Skeletal muscle tissue (tissue), 4 donors: ENCODE data around the gene EMID1. TPM values are rescaled to one million over a fixed set of nuclear protein-coding genes. Genes with fewer than 3 reads are reported as not detected.

Experiments used
- H3K27ac ChIP-seq: one replicate; pipeline ENCODE4 v1.7.0; 2013; ENCODE audit warnings: mild to moderate bottlenecking, low read depth, low read length, inconsistent platforms
- H3K27me3 ChIP-seq, 3 donors: one replicate each; pipeline ENCODE4 v1.7.0; 2013; ENCODE audit warnings: low read length in 3 of 3; ENCODE audit not compliant: control insufficient read depth in 3 of 3, insufficient read depth in 3 of 3
- H3K36me3 ChIP-seq, 3 donors: one replicate each; pipeline ENCODE4 v1.7.0; 2013; ENCODE audit warnings: low read length in 3 of 3; ENCODE audit not compliant: control insufficient read depth in 3 of 3, insufficient read depth in 3 of 3
- H3K4me1 ChIP-seq, 3 donors: one replicate each; pipeline ENCODE4 v1.7.0; 2013; ENCODE audit warnings: low read length in 3 of 3, mild to moderate bottlenecking in 3 of 3; ENCODE audit not compliant: control insufficient read depth in 3 of 3, insufficient read depth in 3 of 3
- H3K4me3 ChIP-seq, 3 donors: one replicate each; pipeline ENCODE4 v1.7.0; 2013; ENCODE audit warnings: low read length in 3 of 3
- H3K9ac ChIP-seq, 3 donors: one replicate each; pipeline ENCODE4 v1.7.0; 2013; ENCODE audit warnings: low read length in 3 of 3, mild to moderate bottlenecking in 3 of 3, moderate library complexity in 2 of 3, low read depth in 1 of 3
- H3K9me3 ChIP-seq, 3 donors: one replicate each; pipeline ENCODE4 v1.7.0; 2013; ENCODE audit warnings: low read length in 3 of 3; ENCODE audit not compliant: control insufficient read depth in 3 of 3
- total RNA-seq: library from RNA; depleted of rRNA; stranded (reverse); fragments of >200 nt; gene quantifications from one replicate; pipeline ENCODE4 v1.2.3, GENCODE V29; 2014
- donor health status: Osteomylitis.

EMID1 gene
- total RNA-seq, result 6.3 TPM

GRCh38 chr22:29205594-29206371, at the start of gene EMID1:
TSS of gene EMID1 (plus strand) at chr22:29205896. CDS start at chr22:29206039, 143 bp downstream.
- peaks cover 9 to 20% (median 19%) of the 10 kb centered on the region in 3 donors for H3K27me3 ChIP-seq
- peak within 1 kb of the TSS in 1 of 3 donors; percentile 64 for H3K9ac ChIP-seq
- no peak within 1 kb of the TSS for H3K27ac ChIP-seq
- H3K36me3 ChIP-seq, result no peaks in the 10 kb centered on the region
- H3K4me3 ChIP-seq, result peak within 1 kb of the TSS; percentile 48 to 70 (median 57)
- peaks cover 11 to 15% (median 14%) of the 10 kb centered on the region in 3 donors for H3K4me1 ChIP-seq
- no peaks in the 10 kb centered on the region for H3K9me3 ChIP-seq

GRCh38 chr22:29155966-29156365, 49.7 kb upstream of the EMID1 start:
- Histone ChIP-seq H3K36me3 (no peaks in the 10 kb centered on the region), H3K27ac (no peak overlapping the region), H3K9ac (no peak overlapping the region), H3K9me3 (no peaks in the 10 kb centered on the region), H3K4me1 (peaks cover 7 to 16% (median 8%) of the 10 kb centered on the region in 3 donors), H3K4me3 (no peak overlapping the region), H3K27me3 (no peaks in the 10 kb centered on the region)

- Histone ChIP-seq H3K27me3 (no peaks in the 10 kb centered on the region), H3K36me3 (no peaks in the 10 kb centered on the region), H3K9me3 (no peaks in the 10 kb centered on the region), H3K9ac (no peak overlapping the region), H3K27ac (no peak overlapping the region), H3K4me1 (peaks cover 6 to 16% (median 8%) of the 10 kb centered on the region in 3 donors), H3K4me3 (no peak overlapping the region)
These were observed 49.2 kb upstream of the EMID1 start for GRCh38 chr22:29156507-29156906.

- H3K27me3 ChIP-seq, result no peaks in the 10 kb centered on the region
- H3K9me3 ChIP-seq, result no peaks in the 10 kb centered on the region
- H3K27ac ChIP-seq, result no peak overlapping the region
- H3K4me1 ChIP-seq, result peaks cover 6 to 10% (median 8%) of the 10 kb centered on the region in 3 donors
- no peak overlapping the region for H3K9ac ChIP-seq
- H3K36me3 ChIP-seq, result no peaks in the 10 kb centered on the region
- no peak overlapping the region for H3K4me3 ChIP-seq
These were observed 47.7 kb upstream of the EMID1 start for GRCh38 chr22:29157759-29158535.

- H3K36me3 ChIP-seq, result no peaks in the 10 kb centered on the region
- no peak overlapping the region for H3K9ac ChIP-seq
- H3K4me1 ChIP-seq, result peaks cover 6 to 10% (median 8%) of the 10 kb centered on the region in 3 donors
- no peak overlapping the region for H3K4me3 ChIP-seq
- no peaks in the 10 kb centered on the region for H3K27me3 ChIP-seq
- H3K9me3 ChIP-seq, result no peaks in the 10 kb centered on the region
- no peak overlapping the region for H3K27ac ChIP-seq
These were observed 47.1 kb upstream of the EMID1 start for GRCh38 chr22:29158546-29158945.

GRCh38 chr22:29163808-29164207, 41.9 kb upstream of the EMID1 start:
- Histone ChIP-seq H3K9me3 (no peaks in the 10 kb centered on the region), H3K9ac (no peak overlapping the region), H3K4me1 (no peaks in the 10 kb centered on the region), H3K27ac (no peak overlapping the region), H3K36me3 (no peaks in the 10 kb centered on the region), H3K27me3 (no peaks in the 10 kb centered on the region), H3K4me3 (no peak overlapping the region)

- Histone ChIP-seq H3K4me3 (no peak overlapping the region), H3K27ac (no peak overlapping the region), H3K27me3 (no peaks in the 10 kb centered on the region), H3K4me1 (no peaks in the 10 kb centered on the region), H3K36me3 (no peaks in the 10 kb centered on the region), H3K9me3 (no peaks in the 10 kb centered on the region), H3K9ac (no peak overlapping the region)
These were observed 40.2 kb upstream of the EMID1 start for GRCh38 chr22:29165321-29166060.

GRCh38 chr22:29166180-29166579, 39.5 kb upstream of the EMID1 start:
- no peaks in the 10 kb centered on the region for H3K9me3 ChIP-seq
- no peaks in the 10 kb centered on the region for H3K27me3 ChIP-seq
- H3K9ac ChIP-seq, result no peak overlapping the region
- no peak overlapping the region for H3K4me3 ChIP-seq
- H3K4me1 ChIP-seq, result no peaks in the 10 kb centered on the region
- H3K27ac ChIP-seq, result no peak overlapping the region
- H3K36me3 ChIP-seq, result no peaks in the 10 kb centered on the region

- Histone ChIP-seq H3K9ac (no peak overlapping the region), H3K9me3 (no peaks in the 10 kb centered on the region), H3K36me3 (no peaks in the 10 kb centered on the region), H3K27ac (no peak overlapping the region), H3K27me3 (no peaks in the 10 kb centered on the region), H3K4me3 (no peak overlapping the region), H3K4me1 (no peaks in the 10 kb centered on the region)
These were observed 38.4 kb upstream of the EMID1 start for GRCh38 chr22:29167032-29167911.
